SK-N-SH (cell line): ENCODE measurements around the gene SYT1.

ENCODE experiments used
- RCOR1 ChIP-seq: fragments of 150-350 bp; IDR thresholded peaks from 2 replicates; pipeline ENCODE4 v1.6.1; 2017; ENCODE audit warnings: antibody characterized with exemption, low read length
- TF ChIP-seq, protein P1 (sequence below): fragments of 150-350 bp; IDR thresholded peaks from 2 replicates; pipeline ENCODE4 v1.6.1; 2017; ENCODE audit warnings: antibody characterized with exemption, low read length, low read depth, borderline replicate concordance

- TF ChIP-seq, protein P1, sequence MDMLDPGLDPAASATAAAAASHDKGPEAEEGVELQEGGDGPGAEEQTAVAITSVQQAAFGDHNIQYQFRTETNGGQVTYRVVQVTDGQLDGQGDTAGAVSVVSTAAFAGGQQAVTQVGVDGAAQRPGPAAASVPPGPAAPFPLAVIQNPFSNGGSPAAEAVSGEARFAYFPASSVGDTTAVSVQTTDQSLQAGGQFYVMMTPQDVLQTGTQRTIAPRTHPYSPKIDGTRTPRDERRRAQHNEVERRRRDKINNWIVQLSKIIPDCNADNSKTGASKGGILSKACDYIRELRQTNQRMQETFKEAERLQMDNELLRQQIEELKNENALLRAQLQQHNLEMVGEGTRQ = no peak
- TF ChIP-seq RCOR1 = no peak
Observed at GRCh38 chr12:78865516-78865915, 942 bp downstream of the SYT1 start.
